SK-N-SH treated with all-trans-retinoic acid at 6 μM for 48 hours (cell line): ENCODE measurements around the gene DGUOK.

ENCODE experiments used
- ATAC-seq: fragments of 200-7000 bp; cut with Tn5 transposase; 3 replicates; pipeline ENCODE4 v1.9.1; 2020; ENCODE audit warnings: mild to moderate bottlenecking, moderate library complexity
- ARNTL ChIP-seq: fragments of 450-650 bp; formaldehyde crosslinking; IDR thresholded peaks from 2 replicates; pipeline ENCODE4 v1.5.0; 2020; ENCODE audit warnings: low read depth, mild to moderate bottlenecking, moderate library complexity, borderline replicate concordance
- BACH2 ChIP-seq: fragments of 250-450 bp; sonication (Bioruptor Pico); IDR thresholded peaks from 2 replicates; pipeline ENCODE4 v1.9.0; 2021; ENCODE audit warnings: mild to moderate bottlenecking, borderline replicate concordance
- CREB5 ChIP-seq: fragments of 250-450 bp; sonication (Bioruptor Pico); IDR thresholded peaks from 2 replicates; pipeline ENCODE4 v1.5.1; 2020; ENCODE audit warnings: low read depth, mild to moderate bottlenecking, moderate library complexity
- CSRNP3 ChIP-seq: fragments of 250-450 bp; sonication (Bioruptor Pico); IDR thresholded peaks from 2 replicates; pipeline ENCODE4 v1.5.1; 2021; ENCODE audit warnings: mild to moderate bottlenecking, moderate library complexity
- ESRRG ChIP-seq: fragments of 250-450 bp; sonication (Bioruptor Pico); IDR thresholded peaks from 2 replicates; pipeline ENCODE4 v1.6.1; 2021; ENCODE audit warnings: mild to moderate bottlenecking
- GLIS3 ChIP-seq: fragments of 250-450 bp; sonication (Bioruptor Pico); IDR thresholded peaks from 2 replicates; pipeline ENCODE4 v1.5.0; 2020; ENCODE audit warnings: mild to moderate bottlenecking, moderate library complexity
- ISL1 ChIP-seq: fragments of 250-450 bp; sonication (Bioruptor Pico); IDR thresholded peaks from 2 replicates; pipeline ENCODE4 v2.1.2; 2022; ENCODE audit warnings: mild to moderate bottlenecking, moderate library complexity
- OSR1 ChIP-seq: fragments of 250-450 bp; sonication (Bioruptor Pico); IDR thresholded peaks from 2 replicates; pipeline ENCODE4 v1.8.0; 2022; ENCODE audit warnings: moderate library complexity, mild to moderate bottlenecking, inconsistent platforms
- PATZ1 ChIP-seq: fragments of 250-450 bp; sonication (Bioruptor Pico); IDR thresholded peaks from 2 replicates; pipeline ENCODE4 v1.8.0; 2020; ENCODE audit warnings: mild to moderate bottlenecking, moderate library complexity, borderline replicate concordance
- PPARA ChIP-seq: fragments of 250-450 bp; sonication (Bioruptor Pico); IDR thresholded peaks from 2 replicates; pipeline ENCODE4 v1.5.0; 2020; ENCODE audit warnings: mild to moderate bottlenecking, borderline replicate concordance
- RARB ChIP-seq: fragments of 250-450 bp; sonication (Bioruptor Pico); IDR thresholded peaks from 2 replicates; pipeline ENCODE4 v1.8.0; 2021; ENCODE audit warnings: mild to moderate bottlenecking, moderate library complexity
- SNAI2 ChIP-seq: fragments of 250-450 bp; sonication (Bioruptor Pico); IDR thresholded peaks from 2 replicates; pipeline ENCODE4 v1.5.0; 2020; ENCODE audit warnings: mild to moderate bottlenecking, moderate library complexity
- TCF4 ChIP-seq: fragments of 250-450 bp; sonication (Bioruptor Pico); IDR thresholded peaks from 2 replicates; pipeline ENCODE4 v1.8.0; 2021; ENCODE audit warnings: mild to moderate bottlenecking, moderate library complexity, borderline replicate concordance
- TOX ChIP-seq: fragments of 250-450 bp; sonication (Bioruptor Pico); IDR thresholded peaks from 2 replicates; pipeline ENCODE4 v1.8.0; 2021; ENCODE audit warnings: mild to moderate bottlenecking, moderate library complexity, borderline replicate concordance
- TSHZ2 ChIP-seq: fragments of 250-450 bp; sonication (Bioruptor Pico); IDR thresholded peaks from 2 replicates; pipeline ENCODE4 v1.5.0; 2020; ENCODE audit warnings: mild to moderate bottlenecking, moderate library complexity
- ZFP3 ChIP-seq: fragments of 250-450 bp; sonication (Bioruptor Pico); IDR thresholded peaks from 2 replicates; pipeline ENCODE4 v1.5.0; 2020; ENCODE audit warnings: mild to moderate bottlenecking, moderate library complexity
- ZFP30 ChIP-seq: fragments of 450-650 bp; formaldehyde crosslinking; IDR thresholded peaks from 2 replicates; pipeline ENCODE4 v1.5.0; 2022; ENCODE audit warnings: mild to moderate bottlenecking, moderate library complexity
- ZNF565 ChIP-seq: fragments of 450-650 bp; formaldehyde crosslinking; conservative IDR thresholded peaks from 2 replicates; pipeline ENCODE4 v1.5.0; 2020; ENCODE audit warnings: low read depth, mild to moderate bottlenecking, moderate library complexity
- ZNF70 ChIP-seq: fragments of 450-650 bp; formaldehyde crosslinking; IDR thresholded peaks from 2 replicates; pipeline ENCODE4 v1.5.0; 2020; ENCODE audit warnings: mild to moderate bottlenecking, moderate library complexity
- ZNF8 ChIP-seq: fragments of 450-650 bp; formaldehyde crosslinking; IDR thresholded peaks from 2 replicates; pipeline ENCODE4 v1.5.0; 2020; ENCODE audit warnings: mild to moderate bottlenecking, moderate library complexity

The DGUOK gene

GRCh38 chr2:73998933-73999332 lies 72.3 kb downstream of the DGUOK start (continued):
- TF ChIP-seq PATZ1 (CRISPR knock-in tag) = no peak
- no peak for TF ChIP-seq CSRNP3
- TF ChIP-seq SNAI2 = no peak
- TF ChIP-seq ISL1 (CRISPR knock-in tag) = no peak
- no peak for TF ChIP-seq PPARA (CRISPR knock-in tag)
- TF ChIP-seq CREB5 (CRISPR knock-in tag) = no peak
- TF ChIP-seq BACH2 (CRISPR knock-in tag) = no peak
- no peak for TF ChIP-seq ZNF70 (CRISPR knock-in tag)
- no peak for TF ChIP-seq ESRRG (CRISPR knock-in tag)
- TF ChIP-seq GLIS3 = no peak

GRCh38 chr2:73999881-74000597 lies 73.4 kb downstream of the DGUOK start:
- TF ChIP-seq ZNF565 (CRISPR knock-in tag) (no peak), TSHZ2 (no peak), TCF4 (CRISPR knock-in tag) (no peak), ARNTL (no peak), ZFP30 (CRISPR knock-in tag) (no peak), ISL1 (CRISPR knock-in tag) (no peak), ZFP3 (CRISPR knock-in tag) (no peak), ESRRG (CRISPR knock-in tag) (no peak), OSR1 (no peak), GLIS3 (no peak)
- no peak for ATAC-seq

GRCh38 chr2:74000666-74001065 lies 74.0 kb downstream of the DGUOK start:
- no peak for ATAC-seq
- TF ChIP-seq TSHZ2 = no peak
- TF ChIP-seq ARNTL = no peak
- TF ChIP-seq GLIS3 = no peak
- TF ChIP-seq ZNF565 (CRISPR knock-in tag) = no peak
- TF ChIP-seq ESRRG (CRISPR knock-in tag) = no peak
- TF ChIP-seq ZFP30 (CRISPR knock-in tag) = no peak
- no peak for TF ChIP-seq BACH2 (CRISPR knock-in tag)
- no peak for TF ChIP-seq ISL1 (CRISPR knock-in tag)
- no peak for TF ChIP-seq TCF4 (CRISPR knock-in tag)
- no peak for TF ChIP-seq ZFP3 (CRISPR knock-in tag)
- no peak for TF ChIP-seq RARB (CRISPR knock-in tag)
- TF ChIP-seq CREB5 (CRISPR knock-in tag) = no peak
- TF ChIP-seq ZNF8 (CRISPR knock-in tag) = no peak
- no peak for TF ChIP-seq OSR1
- no peak for TF ChIP-seq CSRNP3
- no peak for TF ChIP-seq TOX (CRISPR knock-in tag)
- no peak for TF ChIP-seq PATZ1 (CRISPR knock-in tag)
- no peak for TF ChIP-seq ZNF70 (CRISPR knock-in tag)
